Sciatic nerve (tissue), 2 donors: ENCODE results near the gene HEXIM2. TPM values are rescaled to one million over a fixed set of nuclear protein-coding genes. Genes with fewer than 3 reads are reported as not detected.

Source experiments
- ATAC-seq: fragments of 200-7000 bp; cut with Tn5 transposase; one replicate; pipeline ENCODE4 v1.9.1; 2020; ENCODE audit warnings: mild to moderate bottlenecking, moderate library complexity
- DNase-seq: peaks from one replicate; pipeline ENCODE4 v3.0.0-alpha.2; 2020; ENCODE audit warnings: low spot score
- intact Hi-C: fragments of 100-400 bp; cut with DNase I; formaldehyde crosslinking; loops from one replicate; pipeline ENCODE4 v1.14.2; 2022
- total RNA-seq: library from RNA; stranded (reverse); fragmentation: NEBNext Ultra II Directional; extraction: Animal tissue kit (Norgen Biotek cat#: 25700); gene quantifications from one replicate; pipeline ENCODE4 v1.2.1, GENCODE V29; 2021
- donor health status: DM: no; HTN: no; CAD: no.
- donor health status: DM: no; HTN: no; CAD: no.

Gene HEXIM2
- total RNA-seq, 1 donor from 2014 or later, result 6.8 TPM

DNA sequence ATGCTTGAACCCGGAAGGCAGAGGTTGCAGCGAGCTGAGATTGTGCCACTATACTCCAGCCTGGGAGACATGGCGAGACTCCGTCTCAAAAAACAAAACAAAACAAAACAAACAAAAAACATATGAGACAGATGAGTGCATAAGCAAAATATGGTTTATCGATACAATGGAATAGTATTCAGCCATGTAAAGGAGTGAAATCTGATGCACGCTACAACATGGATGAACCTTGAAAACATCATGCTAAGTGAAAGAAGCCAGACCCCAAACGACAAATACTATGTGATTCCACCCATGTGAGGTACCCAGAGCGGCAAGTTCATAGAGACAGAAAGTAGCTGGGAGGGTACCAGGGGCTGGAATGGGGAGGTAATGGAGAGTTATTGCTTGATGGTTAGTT lies 36.2 kb upstream of the HEXIM2 start:
- no peak for DNase-seq
- no peak for ATAC-seq
- intact Hi-C loops, result no loop called here

DNA sequence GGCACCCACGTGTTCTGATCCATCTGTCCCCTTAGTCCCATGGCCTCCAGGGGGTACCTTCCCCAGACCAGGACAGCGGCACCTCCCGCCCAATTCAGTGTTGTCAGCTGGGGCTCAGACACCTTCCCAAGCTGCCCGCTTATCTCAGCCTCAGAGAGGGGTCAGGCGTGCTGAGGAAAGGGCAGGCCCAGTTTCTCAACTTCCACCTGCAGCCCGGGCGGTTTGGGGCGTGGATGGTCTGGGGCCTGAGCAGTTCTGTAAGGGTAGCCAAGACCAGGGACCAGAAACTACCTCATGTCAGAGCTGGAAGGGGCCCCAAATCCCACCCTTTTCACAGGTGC lies 34.5 kb upstream of the HEXIM2 start:
- ATAC-seq, result peak; percentile 4
- DNase-seq, result no peak
- intact Hi-C loops, result no loop called here

DNA sequence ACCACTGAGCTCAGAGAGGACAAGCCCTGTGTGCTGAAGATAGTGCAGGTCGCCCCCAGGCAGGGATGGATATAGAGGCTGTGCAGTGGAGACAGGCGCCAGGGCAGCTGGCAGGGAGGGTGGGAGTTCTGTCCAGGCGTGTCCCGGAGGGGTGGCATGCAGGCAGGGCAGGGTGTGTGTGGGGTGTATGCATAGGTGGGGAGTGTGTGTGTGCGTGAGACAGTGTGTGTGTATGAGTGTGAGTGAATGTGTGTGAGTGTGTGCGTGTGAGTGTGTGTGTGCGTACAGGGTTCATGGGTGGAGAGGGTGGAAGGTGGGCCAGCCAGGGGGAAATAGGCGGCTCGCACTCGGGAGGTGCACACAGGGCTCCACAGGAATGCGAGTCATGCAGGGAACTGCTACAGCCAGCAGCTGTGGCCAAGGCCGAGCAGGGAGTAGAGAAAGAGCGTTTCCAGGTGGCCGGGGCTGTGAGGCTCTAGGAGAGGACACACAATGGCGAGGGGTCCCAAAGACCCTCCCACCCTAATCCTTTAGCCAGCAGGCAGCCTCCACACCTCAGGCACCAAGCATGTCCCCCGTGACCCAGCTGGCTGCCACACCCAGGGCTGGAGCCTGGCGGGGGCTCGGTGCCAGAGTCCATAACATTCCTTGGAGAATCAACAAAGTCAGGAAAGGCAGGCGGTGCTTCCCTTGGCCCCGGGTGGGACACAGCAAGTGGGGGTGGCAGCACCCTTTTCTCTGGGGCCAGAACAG lies 34.0 kb upstream of the HEXIM2 start:
- intact Hi-C loops, result no loop called here
- DNase-seq (no peak), ATAC-seq (peak; percentile 23)

DNA sequence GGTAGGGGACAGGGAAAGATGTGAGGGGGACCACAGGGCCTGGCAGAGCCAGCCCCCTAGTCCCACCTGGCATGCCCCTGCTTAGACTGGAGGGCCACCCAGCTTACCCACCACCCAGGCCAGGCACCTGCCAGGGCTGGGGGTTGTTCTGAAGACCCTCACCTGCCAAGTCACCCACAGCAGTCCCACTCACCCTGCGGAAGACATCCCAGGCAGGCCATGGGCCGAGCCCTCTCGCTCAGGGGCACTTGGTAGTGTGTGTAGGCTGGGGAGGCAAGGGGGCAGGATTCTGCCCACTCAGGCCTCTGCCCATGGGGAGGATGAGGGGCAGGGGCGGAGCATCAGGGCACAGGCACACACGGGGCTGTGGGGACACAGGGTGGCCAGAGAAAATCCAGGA lies 33.3 kb upstream of the HEXIM2 start:
- no peak for DNase-seq

DNA sequence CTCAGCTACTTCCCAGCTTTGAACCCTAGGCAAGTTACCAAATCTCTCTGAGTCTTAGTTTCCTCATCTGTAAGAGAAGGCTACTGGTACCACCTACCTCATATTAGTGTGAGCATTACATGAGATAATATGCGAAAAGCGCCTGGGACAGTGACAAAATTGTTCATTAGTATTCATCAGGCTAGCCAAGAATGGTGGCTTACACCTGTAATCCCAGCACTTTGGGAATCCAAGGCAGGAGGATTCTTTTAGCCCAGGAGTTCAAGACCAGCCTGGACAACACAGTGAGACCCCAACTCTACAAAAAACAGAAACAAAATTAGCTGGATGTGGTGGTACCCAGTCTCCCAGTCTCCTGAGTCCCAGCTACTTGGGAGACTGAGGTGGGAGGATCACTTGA lies 32.7 kb upstream of the HEXIM2 start:
- no peak for DNase-seq
- intact Hi-C loops, result no loop called here
- ATAC-seq, result no peak

More for the DNA sequence above, 33.3 kb upstream of the HEXIM2 start:
- no peak for ATAC-seq
- intact Hi-C loops, result no loop called here

DNA sequence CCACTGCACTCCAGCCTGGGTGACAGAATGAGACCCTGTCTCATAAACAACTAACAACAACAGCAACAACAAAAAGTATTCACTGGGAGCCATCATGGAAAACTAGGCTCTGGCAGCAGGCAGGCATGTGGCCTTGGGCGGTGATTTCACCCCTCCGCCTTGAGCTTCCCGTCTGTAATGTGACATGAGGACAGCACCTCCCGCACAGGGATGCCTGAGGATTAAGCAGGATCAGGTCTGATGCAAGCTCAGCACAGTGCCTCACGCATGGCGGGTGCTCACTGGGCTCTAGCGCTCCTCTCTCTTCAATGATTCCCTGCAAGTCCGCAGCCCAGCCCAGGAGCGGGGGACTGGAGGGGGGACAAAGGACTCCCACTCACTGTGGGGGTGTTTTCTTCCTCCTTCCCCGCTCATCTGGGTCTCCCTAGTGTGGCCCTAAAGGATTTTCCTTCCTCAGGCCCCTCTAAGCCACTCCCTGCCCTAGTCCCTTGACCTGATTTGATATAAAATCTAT lies 32.2 kb upstream of the HEXIM2 start:
- ATAC-seq, result no peak
- intact Hi-C loops, result no loop called here

DNA sequence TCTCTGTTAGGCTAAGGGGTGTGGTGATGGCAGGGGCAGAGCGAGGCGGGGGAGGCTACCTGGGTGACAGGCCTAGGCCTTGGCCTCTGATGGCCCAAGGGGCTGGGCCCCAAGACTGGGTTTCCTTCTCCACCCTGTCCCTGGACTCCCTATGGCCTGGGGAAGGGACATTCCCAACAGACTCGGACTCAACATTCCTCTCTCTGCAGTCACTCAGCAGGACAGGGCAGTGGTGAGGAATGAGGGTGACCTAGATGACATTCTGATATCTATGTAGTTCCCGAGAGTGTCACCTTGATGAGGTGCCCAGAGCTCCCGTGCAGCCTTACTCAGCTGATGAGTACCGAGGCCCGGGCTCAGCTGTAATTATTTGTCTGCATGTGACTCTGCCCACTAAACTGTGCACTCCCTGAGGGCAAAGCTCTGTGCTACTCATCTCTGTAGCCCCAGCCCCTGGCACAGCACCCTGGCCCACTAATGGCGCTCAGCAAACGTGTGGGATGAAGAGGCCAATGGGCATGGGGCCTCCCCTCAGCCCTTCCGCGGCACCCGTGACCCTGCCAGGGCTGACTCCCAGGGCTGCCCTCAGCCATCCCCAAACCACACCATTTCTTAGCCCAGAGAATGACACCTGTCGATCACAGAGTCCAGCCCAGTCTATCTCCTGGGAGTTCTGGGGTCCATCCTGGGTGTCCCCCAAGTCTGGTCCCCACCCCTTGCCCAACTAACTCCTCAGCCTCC lies 31.6 kb upstream of the HEXIM2 start:
- no peak for DNase-seq
- intact Hi-C loops, result loop anchor here (10.0 kb wide), 2 partner anchors 215 to 355 kb away; partner anchors contain the start of gene GFAP
- no peak for ATAC-seq

More for the DNA sequence above, 32.2 kb upstream of the HEXIM2 start:
- no peak for DNase-seq

DNA sequence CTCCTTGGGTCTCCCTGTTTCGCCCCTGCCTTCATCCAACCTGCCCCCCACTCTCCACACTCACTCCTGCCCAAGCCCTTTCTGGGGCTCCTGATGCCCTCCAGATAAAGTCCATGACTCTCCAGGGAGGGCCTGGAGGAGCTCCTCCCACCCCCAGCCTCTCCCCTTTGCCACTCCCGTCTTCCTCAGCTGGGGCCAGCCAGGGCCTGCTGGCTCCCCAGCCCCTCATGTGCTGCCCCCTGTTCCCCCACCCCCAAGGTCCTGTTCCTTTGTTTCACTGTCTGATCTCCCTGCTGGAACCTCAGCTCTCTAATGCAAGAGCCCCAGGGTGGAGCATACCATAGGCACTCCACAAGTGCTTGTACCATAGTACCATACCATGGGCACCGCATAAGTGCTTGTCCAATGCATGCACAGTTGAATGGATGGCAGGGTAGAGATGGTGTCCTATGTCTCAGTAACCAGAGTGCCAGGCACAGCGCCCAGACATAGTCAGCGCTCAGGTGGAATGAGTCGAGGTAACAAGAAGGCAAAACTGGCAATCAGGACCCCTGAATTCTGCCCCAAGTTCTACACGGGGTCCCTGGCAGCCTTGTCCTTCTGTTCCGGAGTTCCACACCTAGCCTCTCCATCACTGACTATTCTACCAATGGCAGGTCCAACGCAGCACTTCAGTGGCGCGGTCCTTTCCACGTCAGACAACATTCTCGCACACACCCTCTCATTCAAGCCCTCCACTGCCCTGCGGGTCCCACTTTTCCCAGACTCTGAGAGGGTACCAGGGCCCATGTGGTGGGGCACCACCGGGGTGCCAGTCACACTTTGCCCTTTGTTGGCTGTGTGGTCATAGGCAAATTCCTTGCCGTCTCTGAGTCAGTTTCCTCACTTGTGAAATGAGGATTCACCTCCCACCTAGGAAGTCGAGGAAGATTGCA lies 30.7 kb upstream of the HEXIM2 start:
- DNase-seq, result no peak
- ATAC-seq, result no peak
- intact Hi-C loops, result loop anchor here (10.0 kb wide), 2 partner anchors 216 to 356 kb away; partner anchors contain the start of gene GFAP

DNA sequence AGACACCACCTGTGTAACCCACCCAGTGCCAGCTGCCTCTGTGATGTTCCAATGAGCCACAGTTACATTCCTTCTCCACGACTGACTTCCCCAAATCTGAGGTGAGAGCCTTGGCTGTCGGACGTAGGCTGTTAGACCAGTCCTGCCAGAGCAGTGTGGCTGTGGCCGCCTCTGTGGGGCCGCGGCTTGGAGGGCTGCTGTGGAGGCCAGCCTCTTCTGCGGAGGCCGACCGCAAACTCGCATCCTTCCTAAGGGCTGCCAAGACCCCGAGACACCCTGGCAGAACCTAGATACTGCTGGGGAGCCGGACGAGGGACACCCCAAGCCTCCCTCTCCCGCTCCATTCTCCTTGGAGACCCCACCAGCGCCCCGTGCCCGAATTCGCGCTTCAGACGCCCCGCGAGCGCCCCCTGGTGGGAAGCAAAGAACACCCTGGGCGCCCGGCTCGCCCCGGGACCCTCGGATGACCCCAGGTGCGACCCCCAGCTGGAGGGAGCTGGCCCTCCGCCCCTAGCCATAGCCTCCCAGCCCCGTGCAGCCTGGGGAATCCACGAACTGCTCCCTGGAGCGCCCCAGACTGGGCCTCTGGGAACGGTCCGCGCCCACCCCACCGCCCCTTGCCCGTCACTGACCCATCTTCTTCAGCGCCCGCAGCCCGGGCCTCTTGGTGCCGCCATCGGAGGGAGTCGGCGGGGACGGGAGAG lies 29.9 kb upstream of the HEXIM2 start:
- ATAC-seq (no peak), DNase-seq (peak; percentile 83)
- intact Hi-C loops, result loop anchor here (10.0 kb wide), 2 partner anchors 217 to 357 kb away; partner anchors contain the start of gene GFAP

DNA sequence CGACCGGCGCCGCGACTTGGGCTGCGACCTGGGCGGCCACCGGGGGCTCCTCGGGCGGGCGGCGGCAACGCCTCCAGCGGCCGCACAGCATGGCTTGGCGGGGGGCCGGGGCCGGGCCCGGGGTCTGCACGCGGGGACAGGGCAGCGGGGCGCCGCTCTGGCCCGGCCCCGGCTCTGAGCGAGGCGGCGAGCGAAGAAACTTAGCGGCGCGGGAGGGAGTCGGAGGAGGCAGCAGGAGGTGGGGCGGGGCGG lies 29.4 kb upstream of the HEXIM2 start, which contains the start of gene PLCD3:
PLCD3 (minus strand) TSS at position 196 of the 252 bp plus-strand sequence; CDS start at position 91, 105 bp downstream.
- intact Hi-C loops, result loop anchor here (10.0 kb wide), 2 partner anchors 217 to 357 kb away; partner anchors contain the start of gene GFAP
- DNase-seq (peak; percentile 89), ATAC-seq (no peak)

DNA sequence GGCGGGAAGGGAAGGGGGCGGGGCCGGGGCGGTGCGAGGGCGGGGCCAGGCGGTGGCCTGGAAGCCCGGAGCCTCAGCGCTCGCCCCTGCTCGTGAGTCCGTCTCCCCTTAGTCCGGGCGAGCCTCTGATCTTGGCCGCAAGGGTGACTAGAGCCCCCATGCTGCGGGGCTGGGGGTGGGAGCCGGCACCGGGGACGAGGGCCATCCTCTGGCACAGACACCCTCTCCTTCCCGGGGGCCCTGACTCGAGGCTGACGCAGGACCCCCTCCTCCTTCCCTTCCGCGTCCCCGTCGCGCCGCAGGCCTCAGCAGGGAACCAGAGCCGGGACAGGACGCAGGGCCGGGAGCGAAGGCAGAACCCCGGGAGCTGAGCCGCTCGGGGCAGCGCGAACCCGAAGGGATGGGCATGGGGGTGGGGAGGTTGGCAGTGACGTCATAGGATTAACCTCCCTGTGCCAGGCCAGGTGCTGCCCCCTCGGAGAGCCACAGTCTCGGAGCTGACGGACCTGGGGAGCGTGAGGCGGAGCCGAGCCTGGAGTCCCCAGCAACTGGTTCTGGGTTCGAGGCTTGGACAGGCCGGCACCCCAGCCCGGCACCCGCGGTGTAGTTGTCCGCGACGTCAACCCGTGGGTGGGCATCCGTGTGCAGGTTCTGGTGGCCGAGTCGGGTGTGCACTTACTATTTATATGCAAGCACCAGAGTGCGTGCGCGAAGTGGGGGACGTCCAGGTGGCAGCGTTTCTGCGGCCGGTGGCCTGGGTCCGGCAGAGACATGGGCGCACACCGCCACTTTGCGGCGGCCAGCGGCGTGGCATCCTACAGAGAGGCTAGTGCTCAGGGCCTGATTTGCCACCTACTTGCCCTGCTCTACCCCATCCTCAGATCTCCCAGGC lies 28.9 kb upstream of the HEXIM2 start:
- intact Hi-C loops, result loop anchor here (10.0 kb wide), 2 partner anchors 218 to 358 kb away; partner anchors contain the start of gene GFAP
- ATAC-seq, result peak; percentile 80

DNA sequence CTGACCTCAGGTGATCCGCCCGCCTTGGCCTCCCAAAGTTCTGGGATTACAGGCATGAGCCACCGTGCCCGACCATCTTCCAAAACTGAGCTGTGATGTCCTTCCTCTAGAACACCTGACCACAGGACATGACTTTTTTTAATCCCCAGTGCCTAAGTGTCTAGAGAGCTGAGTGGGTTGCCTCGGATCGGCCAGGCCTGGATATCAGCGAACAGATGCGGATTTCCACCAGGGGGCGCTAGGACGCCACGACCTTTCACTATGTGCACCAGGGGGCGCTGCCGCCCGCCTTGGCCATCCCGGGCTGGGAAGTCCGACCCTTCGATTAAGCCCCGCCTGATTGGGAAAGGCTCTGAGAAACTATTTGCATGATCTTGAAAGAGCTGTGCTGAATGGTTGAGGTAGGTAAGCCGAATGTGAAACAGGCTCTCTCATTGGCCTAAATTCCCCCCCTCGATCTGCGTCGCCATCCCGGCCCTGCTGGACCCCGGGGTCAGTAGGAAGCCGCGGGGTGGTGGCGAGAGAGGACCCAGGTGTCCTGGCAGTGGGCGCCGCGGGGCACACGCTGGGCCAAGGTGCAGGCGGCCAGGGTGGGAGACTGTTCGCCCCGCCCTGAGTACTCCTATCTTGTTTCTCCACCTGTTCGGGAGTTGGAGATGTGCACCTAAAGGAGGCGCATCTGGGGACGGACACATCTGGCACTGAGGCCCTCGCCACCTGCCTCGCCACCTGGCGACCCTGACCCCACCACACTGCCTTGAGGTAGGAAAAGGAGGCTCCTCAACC lies 26.3 kb upstream of the HEXIM2 start, which contains the start of gene ACBD4:
ACBD4 (plus strand) TSS at position 496 of the 786 bp plus-strand sequence. CDS start 458 bp downstream, outside the sequence.
- peak; percentile 97 for DNase-seq
- intact Hi-C loops, result loop anchor here (5.0 to 10.0 kb wide), 3 partner anchors 62 to 361 kb away; partner anchors contain the start of gene GFAP

More for the DNA sequence above, 28.9 kb upstream of the HEXIM2 start:
- DNase-seq, result peak; percentile 91

DNA sequence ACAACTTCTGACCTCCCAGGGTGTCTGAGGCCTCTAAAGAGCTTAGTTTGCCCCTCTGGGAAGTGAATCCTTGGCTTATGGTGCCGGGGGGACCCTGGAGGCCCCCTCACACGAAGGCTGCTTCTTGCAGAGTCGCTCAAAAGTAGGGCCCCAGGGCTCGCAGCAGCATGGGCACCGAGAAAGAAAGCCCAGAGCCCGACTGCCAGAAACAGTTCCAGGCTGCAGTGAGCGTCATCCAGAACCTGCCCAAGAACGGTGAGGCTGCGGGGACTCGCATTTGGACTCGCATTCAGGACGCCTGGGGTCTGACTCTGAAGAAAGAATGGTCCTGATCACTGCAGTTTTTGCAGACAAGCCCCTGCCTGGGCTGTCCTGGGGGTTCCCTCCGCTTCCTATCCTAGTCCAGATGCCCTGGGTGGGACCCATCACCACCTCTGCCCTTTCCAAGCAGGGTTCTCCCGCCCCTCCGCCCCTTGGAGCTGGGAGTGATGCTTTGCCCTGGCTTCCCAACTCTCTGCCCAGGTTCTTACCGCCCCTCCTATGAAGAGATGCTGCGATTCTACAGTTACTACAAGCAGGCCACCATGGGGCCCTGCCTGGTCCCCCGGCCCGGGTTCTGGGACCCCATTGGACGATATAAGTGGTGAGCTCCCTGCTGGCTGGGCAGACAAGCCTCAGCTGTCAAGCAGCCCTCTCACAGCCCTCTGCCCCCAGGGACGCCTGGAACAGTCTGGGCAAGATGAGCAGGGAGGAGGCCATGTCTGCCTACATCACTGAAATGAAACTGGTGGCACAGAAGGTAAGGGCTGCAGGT lies 25.5 kb upstream of the HEXIM2 start:
- ATAC-seq (peak; percentile 0), DNase-seq (peak; percentile 69)

More for the DNA sequence above, 26.3 kb upstream of the HEXIM2 start, which contains the start of gene ACBD4:
- ATAC-seq, result peak; percentile 92

DNA sequence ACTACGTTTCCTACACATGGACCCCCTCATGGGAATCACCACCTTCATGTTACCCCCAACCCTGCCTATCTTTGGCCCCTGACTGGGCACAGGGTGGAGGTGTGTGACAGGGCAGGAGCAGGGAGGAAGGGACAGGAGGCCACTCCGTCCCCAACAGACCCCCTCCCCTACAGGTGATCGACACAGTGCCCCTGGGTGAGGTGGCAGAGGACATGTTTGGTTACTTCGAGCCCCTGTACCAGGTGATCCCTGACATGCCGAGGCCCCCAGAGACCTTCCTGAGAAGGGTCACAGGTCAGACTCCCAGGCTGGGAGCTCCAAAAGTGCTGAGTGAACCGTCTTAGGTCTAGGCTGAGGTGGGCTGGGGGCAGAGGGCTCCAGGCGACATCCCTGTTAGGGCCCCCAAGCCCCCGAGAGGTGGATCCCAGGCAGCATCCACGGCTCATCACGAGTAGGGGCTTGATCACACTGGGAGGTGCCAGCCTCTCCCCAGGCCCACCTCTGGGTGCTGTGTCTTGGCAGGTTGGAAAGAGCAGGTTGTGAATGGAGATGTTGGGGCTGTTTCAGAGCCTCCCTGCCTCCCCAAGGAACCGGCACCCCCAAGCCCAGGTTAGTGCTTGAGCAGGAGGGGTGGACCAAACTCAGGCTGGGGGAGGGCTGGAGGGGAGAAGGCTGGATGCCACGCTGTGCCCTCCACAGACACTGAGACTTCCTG lies 24.7 kb upstream of the HEXIM2 start:
- intact Hi-C loops, result loop anchor here (5.0 to 10.0 kb wide), 3 partner anchors 60 to 362 kb away; partner anchors contain the start of gene GFAP
- DNase-seq (no peak), ATAC-seq (no peak)

More for the DNA sequence above, 25.5 kb upstream of the HEXIM2 start:
- intact Hi-C loops, result loop anchor here (5.0 to 10.0 kb wide), 3 partner anchors 61 to 361 kb away; partner anchors contain the start of gene GFAP
